GM19328 (cell line): ENCODE measurements around the gene DDX27.

ENCODE experiments used
- ATAC-seq: cut with Tn5 transposase; IDR thresholded peaks from one replicate; pipeline ENCODE4 v1.9.1; 2021; ENCODE audit warnings: mild to moderate bottlenecking, moderate library complexity; ENCODE audit not compliant: unreplicated experiment

Gene DDX27

DNA sequence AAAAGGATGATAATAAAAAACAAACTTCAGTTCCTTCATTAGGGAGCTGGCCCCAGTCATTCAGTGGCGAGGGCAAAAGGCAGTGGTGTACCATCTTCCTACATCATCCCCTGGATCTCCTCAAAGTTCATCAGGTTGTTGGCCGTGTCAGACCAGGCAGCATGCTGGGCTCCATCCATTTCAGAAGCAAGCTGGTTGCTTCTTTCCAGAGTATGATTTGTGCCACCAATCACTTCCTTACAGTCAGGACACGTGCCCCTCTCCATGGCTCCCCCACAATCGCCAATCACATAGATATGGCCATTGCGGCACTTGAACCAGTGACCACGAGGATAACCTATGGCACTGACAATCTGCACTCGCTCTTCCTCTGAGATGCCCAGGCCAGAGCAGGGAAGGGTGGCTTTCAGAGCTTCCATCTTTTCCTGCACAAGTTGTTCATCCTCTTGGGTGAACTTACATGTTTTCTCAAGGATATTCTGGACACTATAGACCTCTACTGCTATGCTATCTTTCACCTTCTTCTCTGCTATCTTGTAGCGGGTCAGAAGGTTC, 28.0 kb downstream of the DDX27 start:
- ATAC-seq, result no peak

DNA sequence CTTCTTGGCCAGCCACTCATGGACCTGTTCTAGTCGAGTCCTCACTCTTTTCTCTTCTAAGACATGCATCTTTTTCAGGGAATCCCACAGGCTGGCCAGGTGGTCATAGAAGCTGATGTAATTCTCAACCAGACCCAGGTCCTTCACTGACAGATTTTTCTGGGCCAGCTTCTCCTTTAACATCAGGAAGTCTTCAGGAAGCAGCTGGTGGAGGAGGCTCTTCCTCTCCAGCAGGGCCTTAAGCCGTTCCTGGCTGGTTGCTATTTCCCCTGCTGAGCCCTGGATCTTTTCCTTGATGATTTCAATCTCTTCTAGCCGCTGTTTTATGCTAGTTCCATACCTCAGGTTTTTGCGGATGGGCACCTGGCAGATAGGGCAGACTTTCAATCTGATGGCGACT, 28.6 kb downstream of the DDX27 start:
- no peak for ATAC-seq

DNA sequence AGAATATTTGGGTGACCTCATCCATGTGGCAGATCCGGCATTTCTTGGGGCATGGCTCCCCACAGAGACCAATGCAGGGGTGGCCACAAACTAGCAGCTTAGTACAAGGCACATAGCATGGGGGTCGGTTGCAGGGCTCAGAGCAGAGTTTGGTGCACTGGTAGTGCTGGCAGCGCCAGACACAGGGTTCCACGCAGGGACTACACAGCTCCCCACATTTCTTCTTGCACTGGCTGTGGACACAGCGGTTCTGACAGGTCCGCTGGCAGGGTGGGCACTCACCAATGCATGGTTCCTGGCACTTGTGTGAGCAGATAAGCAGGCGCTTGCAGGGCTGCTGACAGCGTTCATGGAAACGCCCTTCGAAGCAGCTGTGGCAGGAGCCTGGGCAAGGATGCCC, 29.1 kb downstream of the DDX27 start:
- no peak for ATAC-seq

DNA sequence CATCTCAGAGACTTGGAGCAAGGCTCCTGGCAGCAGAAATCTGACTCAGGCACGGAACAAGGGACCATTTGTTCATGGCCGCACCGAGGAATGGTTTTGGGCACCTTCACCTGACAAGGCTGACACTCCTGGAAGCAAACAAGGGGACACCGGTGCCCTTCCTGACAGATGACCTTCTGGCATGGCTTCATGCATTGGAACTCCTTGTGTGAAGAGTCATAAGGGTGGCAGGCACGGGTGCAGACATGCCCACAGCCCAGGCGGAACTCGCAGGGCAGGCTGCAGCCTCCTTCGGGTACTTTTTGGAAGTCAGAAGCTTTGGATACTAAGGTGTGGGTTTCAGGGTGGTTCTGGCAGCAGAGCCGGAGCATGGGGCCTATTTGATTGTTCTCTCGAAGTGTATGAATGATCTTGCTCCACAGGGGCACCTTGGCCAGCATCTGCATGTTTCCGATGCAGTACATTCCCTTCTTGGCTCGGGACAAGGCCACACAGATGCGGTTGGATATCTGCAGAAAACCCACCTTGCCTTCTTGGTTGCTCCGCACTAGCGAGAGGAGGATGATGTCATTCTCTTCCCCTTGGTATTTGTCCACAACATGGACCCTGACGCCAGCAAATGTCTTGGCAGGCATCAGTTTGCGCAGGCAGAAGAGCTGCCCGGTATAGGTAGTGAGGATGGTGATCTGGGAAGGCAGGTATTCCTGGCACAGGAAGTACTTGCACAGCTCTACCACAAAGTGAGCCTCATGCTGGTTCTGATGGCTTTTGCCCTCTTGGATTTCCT, 29.9 kb downstream of the DDX27 start:
- ATAC-seq, result no peak

DNA sequence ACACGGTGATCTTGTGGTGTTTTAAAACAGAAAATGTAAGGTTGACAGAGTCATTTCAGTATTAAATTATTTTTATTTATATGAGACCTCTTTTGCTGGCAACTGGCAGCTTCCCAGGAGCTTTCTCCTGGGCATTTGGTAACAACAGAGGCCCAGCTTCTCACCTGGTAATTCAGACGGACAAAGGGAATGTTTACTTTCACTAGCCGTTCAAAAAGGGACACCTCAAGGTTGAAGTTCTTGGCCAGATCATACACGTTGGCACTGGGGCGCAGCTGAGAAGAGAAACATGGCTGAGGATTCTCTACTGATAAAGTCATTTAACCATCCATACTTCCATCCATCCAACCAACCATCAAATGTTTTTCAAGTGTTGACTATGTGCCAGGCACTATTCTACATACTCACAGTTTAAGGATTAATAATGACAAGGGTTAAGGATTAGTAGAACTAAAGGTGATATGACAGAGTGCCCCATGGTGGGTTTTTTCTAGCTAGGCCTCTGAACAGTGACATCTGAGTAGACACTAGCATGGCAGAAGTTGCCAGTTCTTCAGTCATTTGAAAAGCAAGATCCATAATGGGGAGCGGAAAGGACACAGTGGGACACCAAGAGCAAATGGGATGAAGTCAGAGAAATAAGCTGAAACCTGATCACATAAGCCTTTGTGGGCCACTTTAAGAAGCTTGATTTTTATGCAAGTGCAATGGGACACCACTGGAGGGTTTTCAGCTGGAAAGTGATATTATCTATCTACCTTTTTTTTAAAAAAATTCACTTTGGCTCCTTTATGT, 33.5 kb downstream of the DDX27 start:
- no peak for ATAC-seq

DNA sequence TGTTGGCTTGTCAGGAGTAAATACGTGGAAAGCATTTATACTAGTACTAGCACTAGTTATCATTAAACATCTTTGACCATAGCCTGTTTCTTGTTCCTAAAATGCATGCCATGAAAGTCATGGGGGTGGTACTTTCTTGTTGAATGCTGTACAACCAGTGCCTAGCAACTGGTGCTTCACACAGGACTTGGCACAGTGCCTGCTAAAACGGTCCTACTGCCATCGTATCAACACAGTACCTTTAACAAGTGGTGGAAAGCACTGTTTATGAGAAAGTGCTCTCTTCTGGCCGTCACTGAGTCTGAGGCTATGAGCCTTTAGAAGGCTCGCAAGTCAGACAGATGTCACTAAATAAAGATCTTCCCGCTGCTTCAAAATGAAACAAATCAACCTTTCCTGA, 37.0 kb downstream of the DDX27 start:
- ATAC-seq, result no peak

DNA sequence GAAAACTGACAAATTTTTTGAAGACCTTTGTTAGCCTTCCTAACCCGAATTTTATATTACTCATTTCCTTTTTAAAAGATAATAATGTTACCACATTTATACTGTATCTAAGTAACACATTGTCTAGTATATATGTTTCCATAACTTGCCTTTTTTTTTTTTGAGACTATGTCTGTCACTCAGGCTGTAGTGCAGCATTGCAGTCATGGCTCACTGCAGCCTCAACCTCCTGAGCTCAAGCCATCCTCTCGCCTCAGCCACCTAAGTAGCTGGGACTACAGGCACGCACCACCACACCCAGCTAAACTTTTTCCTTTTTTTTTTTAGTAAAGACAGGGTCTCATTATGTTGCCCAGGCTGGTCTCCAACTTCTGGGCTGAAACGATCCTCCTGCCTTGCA, 40.1 kb downstream of the DDX27 start:
- ATAC-seq, result no peak

DNA sequence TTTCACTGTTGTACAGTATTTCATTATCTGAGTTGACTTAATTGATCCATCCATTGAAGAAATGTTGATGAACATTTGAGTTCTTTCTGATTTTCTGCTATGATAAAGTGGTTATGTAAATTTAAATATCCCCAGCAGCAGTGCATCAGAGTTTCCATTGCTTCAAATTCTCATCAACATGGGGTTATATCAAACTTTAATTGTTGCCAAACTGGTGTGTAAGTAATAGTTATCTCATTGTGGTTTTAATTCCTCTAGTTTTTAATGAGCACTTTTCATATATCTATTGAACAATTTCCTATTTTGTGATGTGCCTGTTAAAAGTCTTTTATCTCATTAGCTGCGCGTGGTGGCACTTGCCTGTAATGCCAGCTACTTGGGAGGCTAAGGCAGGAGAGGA, 40.6 kb downstream of the DDX27 start:
- ATAC-seq, result no peak

DNA sequence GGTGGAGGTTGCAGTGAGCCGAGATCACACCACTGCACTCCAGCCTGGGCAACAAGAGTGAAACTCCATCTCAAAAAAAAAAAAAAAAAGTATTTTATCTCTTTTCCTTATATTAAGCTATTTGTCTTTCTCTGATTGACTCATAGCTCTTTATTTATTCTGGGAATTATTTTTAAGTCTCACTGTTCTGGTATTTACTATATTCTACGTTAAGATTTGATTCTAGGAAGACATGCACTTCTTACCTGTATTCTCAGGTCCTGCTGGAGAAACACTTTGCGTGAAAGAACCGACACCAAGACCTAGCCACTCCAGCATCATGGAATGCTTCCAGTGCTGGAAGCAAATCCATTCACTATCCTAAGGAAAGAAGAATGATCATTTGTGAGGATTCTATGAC, 41.0 kb downstream of the DDX27 start:
- ATAC-seq, result no peak

DNA sequence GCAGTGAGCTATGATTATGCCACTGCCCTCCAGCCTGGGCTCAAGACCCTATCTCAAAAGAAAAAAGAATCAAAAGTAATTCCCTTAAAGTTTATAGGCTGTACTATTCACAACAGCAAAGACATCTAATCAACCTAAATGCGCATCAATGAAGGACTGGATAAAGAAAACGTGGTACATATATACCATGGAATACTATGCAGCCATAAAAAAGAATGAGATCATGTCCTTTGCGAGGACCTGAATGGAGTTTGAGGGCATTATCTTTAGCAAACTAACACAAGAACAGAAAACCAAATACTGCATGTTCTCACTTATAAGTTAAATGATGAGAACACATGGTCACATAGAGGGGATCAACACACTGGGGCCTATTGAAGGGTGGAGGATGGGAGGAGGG, 42.0 kb downstream of the DDX27 start:
- ATAC-seq, result no peak

DNA sequence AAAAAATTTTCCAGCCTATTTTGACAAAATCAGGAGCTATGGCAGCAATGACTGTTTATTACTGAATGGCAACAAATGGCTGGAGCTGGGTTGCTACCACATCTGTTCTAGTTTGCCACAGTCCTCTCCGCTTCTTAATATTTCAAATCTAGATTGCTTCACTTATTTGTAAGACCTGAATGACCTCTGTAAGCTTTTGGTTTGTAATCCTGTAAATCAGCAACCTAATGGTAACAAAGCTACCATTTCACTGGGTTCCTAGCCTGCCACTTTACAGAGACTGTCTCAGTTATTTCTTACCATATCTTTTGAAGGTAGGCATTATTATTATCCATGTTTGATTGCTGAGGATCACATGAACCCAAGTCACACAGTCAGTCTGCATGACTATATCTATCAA, 43.2 kb downstream of the DDX27 start:
- ATAC-seq, result no peak

DNA sequence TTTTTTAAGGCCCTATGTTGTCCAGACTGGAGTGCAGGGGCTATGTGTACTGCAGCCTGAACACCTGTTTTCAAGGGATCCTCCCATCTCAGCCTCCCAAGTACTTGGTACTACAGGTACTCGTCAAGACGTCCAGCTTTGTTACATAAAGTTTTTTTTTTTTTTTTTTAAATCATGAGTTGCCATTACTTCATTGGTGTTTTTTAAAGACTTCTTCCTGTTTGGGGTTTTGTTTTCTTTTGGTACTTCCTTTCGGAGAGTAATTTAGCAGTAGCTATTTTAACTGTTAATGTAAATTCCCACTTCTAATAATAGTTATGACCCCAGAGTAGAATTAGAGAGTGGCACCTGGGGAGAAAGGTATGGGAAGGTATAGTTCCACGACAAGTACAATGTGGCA, 48.1 kb downstream of the DDX27 start:
- no peak for ATAC-seq

DNA sequence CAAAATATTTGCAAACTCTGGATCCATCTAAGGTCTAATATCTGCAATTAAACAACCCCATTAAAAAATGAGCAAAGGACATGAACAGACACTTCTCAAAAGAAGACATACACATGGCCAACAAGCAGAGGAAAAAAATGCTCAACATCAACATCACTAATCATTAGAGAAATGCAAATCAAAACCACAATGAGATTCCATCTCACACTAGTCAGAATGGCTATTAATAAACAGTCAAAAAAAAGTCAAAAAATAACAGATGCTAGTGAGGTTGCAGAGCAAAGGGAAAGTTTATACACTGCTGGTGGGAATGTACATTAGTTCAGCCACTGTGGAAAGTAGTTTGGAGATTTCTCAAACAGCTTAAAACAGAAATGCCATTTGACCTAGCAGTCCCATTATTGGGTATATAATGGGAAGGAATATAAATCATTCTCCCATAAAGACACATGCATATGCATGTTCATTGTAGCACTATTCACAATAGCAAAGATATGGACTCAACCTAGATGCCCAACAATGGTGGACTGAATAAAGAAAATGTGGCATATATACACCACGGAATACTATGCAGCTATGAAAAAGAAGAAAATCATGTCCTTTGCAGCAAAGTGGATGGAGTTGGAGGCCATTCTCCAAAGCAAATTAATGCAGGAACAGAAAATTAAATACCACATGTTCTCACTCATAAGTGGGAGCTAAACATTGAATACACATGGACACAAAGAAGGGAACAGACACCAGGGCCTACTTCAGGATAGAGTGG, 49.6 kb downstream of the DDX27 start:
- ATAC-seq, result no peak

DNA sequence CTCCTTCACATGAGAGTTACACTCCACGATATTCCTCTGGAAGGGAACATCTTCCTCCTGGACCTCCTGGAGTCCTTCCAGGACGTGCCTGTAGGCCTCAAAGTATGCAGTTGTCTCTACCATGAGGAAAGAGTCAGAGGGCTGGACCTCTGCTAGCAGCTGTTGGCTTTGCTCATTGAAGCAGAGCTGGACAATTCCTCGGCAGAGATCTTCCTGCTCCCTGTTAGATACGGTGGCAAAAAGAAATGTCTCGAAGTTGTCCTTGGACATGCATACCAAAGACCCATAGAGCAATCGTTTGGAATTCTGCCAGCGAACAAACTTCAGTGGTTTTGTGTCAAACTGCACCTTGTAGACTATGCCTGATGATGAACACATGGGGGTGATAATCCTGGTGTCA, 51.0 kb downstream of the DDX27 start:
- no peak for ATAC-seq

DNA sequence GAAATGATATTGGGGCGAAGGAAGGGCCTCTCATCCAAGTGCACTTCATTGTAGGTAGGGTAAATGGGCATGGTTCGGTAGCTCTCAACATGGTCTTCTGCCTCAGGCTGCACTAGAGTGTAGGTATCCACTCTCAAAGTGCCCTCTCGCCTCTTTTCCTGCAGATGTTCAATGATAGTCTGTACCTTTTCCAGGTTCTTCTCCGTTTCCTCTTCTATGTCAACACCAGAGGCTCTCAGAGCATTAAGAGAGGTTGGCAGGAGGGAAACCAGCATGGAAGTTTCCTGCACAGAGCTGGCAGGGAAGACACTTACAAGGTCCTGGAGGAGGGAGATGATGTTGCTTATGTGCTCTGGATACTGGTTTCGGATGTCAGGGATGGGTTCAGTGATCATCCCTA, 51.5 kb downstream of the DDX27 start:
- ATAC-seq, result no peak

DNA sequence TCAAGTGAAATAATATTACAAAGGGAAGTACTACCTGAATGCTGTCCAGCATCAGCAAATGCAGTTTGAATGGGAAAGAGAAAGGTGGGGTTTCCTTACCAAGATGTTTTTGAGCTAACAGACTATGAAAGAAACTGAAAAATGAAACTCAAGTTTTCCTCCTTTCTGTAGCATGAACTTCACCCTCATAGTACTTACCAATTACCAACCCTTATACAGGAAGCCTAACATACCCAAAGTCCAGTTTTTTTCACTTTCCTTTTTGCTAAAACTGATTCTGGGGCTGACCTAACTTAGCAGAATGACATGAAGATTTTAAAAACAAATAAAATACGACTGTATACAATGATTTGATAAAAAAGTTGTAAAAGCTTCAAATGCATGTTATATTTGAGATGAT, 53.4 kb downstream of the DDX27 start:
- no peak for ATAC-seq

DNA sequence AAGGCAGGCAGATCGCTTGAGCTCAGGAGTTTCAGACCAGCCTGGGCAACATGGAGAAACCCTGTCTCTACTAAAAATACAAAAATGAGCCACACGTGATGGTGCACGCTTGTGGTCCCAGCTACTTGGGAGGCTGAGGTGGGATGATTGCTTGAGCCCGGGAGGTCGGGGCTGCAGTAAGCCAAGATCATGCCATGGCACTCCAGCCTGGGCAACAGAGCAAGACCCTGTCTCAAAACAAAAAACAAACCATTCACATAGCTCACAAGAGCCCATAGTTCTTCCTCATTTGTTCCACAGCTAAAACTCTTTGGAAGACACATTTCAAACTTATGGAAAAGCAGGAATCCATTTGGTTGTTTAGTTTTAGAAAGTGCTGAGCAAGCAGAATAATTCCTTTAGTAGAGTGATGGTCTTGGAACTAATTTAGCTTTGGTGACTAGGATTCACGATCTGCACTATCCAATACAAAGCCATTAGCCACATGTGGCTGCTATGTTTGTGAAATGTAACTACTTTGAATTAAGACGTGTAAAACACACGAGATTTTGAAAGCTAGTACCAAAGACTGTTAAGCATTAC, 54.6 kb downstream of the DDX27 start:
- no peak for ATAC-seq

DNA sequence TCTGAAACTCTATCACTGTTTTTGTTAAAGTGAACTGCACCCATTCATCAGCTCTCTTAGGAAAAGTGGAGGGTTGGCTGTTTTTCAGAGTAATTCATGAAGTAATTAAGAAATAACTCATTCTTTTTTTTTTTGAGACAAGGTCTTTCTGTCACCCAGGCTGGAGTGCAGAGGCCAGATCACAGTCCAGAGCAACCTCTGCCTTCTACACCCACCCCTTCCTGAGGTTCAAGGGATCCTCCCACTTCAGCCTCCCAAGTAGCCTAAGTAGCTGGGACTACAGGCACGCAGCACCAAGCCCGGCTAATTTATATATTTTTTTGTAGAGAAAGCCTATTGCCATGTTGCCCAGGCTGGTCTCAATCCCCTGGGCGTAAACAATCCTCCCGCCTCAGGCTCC, 56.0 kb downstream of the DDX27 start:
- ATAC-seq, result no peak

DNA sequence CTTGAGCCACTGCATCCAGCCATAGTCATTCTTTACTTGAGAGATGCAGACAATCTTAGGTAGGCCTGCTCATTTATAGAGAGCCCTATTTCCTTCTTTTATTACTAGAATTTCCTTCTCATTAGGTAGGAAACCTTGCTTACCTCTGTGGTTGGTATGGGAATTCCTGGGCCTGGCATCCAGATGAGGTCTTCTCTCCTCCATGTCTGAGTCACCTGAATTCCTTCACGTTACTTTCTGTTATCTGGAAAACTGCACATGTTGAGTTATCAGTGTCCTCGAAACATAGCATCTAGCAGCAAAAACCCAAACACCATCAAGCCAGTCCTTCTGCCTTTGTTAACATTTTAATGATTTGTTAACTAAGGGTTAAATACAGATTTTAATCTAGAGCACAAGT, 56.4 kb downstream of the DDX27 start:
- no peak for ATAC-seq

DNA sequence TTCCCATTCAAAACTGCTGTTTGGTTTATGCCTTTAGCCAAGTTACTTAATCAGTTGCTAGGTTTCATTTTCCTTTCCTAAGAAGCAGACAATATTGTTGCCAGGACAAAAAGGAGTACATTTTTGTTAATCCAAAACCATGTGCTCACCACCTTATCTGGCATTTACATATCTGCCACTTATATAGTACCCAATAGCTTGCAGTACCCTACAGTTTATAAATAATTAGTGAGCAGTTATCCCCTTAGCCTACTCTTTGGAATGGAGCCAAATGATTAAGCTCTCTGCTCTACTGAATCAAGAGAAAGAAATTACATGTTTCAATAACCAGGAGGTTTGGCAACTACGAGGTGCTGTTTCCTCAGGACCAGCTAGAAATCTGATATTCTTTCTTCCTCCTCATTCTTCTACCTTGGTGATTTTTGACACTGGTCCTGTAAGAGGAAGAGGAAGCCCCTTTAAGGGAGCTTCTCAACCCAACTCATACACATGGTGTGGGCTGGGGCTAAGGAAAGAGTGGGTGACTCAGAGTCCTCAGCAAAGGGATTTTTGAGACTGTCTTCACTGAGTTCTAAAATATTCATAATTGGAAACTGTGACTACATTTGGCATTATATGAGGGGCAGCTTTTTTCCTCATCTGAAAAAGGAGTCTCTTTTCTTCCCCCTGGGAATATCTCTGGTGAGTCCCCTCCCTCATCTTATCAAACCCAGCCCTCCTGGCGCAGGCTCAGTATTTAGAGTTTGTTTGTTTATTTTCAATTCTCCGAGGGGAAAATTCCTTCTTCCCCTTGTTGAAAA, 57.1 kb downstream of the DDX27 start:
- ATAC-seq, result no peak
